ENCODE measurements around the gene FAM168A.

Gene FAM168A

DNA sequence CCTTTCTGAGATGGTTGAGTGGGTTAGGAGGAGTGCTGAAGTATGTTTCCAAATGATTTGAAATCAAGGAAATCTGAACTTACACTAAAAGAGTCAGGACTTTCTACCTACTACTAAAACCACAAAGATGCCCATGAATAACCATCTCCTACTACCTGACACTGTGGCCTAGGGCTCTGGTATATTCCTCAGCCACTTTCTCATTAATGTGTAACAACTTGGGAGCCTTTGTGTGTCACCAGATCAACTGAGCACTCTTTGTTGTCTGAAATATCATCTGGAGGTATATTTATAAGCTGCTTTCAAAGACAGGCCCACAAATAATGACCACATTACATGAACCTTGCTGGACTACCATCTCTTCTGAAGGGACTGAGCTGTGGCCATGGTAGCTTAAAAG lies 177.8 kb downstream of the FAM168A start:
- no peak for DNase-seq

DNA sequence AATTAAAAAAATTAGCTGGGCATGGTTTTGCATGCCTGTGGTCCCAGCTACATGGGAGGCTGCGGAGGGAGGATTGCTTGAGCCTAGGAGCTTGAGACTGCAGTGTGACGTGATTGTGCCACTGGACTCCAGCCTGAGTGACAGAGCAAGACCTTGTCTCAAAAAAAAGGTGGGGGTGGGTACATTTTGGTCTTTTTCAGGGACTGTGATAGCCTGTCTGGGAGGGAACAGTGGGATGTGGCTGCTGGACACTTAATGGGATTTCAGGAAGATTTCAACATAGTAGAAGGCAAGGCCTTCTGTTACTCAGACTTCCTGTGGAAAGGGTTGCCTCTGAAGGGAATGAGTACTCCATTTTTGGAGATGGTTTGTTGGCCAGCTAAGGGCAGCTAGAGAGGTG lies 181.1 kb downstream of the FAM168A start:
- no peak for DNase-seq

DNA sequence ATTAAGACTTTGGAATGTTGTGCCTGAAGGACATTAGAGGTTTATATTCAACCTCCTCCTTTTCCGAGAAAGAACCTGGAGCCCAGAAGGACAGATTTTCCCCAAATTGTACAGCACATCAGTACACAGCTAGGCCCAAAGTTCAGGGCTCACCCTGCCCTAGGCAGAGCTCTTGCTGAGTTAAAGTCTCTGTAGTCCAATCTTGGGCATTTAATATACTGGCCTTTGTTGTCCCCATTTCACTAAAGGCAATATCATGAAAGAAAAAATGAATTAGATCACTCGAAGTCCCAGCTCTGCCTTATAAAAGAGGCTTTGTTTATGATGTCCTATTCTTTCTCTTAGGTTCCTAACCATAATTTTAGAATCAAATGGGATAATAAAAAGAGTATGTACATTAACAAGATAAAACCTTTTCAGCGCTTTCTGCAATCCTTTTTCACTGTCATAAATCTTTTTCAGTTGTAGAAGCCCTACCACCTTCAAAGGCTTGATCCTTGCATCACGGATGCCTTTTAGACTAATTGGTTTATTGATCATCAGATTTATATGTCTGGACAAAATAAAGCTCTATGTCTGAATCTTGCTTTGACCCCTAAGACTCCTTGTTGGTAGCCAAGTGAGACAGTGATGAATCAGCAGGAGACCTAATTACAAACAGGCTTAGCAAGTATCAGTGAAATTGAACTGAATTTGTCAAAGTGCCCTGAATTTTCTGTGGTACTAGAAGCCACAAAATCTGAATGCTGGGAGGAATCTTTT lies 181.9 kb downstream of the FAM168A start:
- no peak for DNase-seq

DNA sequence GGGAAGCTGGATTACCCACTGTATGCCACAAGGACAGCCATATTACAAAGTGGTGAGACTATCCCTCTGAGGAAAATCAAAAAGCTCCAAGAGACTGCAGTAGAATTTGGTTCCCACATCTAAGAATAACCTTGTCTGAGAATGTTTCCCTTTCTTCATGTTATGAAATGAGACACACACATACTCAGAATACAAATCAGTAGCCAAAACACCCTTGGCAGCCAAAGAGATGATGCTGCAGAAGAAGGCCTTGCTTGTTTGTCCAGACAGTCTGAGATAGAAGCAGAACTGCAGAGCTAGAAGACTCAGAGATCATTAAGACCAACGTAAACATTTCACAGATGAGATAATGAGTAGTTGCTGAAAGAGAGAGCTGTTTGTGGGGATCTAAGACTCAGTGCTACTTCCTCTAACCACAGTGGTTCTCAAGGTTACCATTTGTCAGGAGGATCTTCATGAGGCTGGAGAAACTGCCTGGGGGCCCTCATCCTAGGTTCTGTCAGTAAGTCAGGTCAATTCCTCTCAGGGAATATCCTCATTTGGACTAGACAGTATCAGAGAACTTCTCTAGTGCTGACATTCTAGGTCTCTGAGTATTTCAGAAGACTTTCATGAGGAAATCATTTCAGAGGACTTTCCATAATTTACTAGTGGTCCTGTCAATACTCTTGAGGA lies 182.8 kb downstream of the FAM168A start:
- DNase-seq = no peak

DNA sequence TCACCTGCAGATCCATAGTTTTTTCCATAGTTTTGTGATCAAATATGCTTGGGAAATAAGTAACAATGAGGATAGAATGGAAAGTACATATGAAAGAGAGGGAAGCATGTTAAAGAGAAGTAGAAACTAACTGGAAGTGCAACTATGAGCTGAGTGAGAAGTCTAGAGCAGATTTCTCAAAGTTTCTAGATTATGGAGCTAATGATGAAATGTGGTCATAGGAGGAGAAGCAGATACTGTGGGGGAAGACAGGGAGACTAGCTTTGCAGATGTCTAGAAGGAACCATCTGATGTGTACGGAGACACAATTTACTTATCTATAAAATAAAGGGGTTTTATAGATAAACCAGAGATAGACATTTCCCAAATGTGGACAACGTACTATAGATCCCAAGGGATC lies 184.7 kb downstream of the FAM168A start:
- no peak for DNase-seq

DNA sequence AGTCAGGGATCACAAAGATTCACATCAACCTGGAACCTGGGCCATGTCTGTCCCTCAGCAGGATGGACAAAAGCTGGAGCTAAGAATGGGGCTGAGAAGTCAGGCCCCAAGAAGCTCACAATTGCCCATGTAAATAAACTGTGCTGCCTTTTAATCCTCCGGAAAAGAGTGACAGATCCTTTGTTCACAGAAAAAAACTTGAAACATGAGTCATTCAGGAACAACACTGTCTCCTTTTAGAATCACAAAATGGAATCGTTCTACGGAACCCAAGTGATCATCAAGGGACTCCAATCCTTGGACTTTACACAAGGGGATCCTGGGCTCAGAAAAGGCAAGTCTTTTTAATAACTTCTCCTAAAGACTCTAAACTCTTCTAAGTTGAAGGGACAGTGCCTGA lies 185.6 kb downstream of the FAM168A start:
- DNase-seq = no peak

DNA sequence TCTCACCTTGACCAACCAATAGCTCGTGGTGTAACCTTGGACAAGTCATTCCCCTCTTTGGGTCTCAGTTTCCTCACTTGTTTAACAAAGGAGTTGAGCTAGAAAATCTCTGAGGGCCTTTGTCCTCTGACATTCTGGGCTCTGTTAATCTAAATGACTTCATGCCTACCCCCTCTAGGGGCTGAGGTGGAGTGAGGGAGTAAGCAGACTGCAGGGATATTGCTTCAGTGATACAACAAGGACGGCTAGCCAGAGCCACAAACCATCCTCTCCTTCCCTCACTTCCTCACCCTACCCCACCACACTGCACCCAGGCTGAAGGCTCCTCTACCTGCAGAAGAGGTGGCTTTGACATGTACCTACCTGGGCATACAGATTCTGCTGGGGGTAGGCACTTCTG lies 186.9 kb downstream of the FAM168A start:
- no peak for DNase-seq

DNA sequence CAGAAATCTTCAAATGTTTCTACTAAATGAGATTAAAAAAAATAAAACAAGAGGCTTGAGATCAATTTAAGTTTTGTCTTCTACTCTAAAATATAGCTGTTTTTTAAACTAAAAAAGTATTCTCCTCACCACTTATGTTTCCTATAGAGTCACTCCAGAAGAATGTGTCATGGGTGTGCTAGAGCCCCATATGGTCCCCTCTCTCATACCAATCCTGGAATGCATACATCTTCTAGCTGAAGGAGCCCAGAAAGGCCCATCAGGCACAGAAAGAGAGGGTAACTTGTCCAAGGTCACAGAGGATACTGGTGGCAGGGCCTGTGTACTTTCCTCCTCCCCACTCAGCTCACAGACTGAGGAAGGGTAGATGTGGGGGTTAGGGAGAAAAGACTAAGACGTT lies 187.3 kb downstream of the FAM168A start:
- no peak for DNase-seq

DNA sequence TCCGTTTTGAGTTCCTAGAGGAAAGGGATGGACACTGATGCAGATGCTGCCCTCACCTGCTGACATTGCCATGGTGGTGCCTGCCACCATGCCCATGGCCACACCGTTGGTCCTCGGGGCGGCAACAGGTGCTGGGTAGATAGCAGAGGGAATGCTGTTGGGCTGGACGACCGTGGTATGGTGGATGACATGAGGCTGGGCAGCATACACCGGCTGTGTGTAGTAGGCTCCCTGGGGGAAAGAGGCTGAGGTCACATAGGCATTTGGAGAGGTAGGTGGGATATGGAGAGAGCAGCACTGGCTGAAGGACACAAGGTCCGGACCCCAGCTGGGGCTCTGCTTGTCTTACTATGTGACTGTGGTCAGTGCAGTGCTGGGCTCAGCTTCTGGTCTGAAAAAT lies 188.5 kb downstream of the FAM168A start:
- DNase-seq = no peak

DNA sequence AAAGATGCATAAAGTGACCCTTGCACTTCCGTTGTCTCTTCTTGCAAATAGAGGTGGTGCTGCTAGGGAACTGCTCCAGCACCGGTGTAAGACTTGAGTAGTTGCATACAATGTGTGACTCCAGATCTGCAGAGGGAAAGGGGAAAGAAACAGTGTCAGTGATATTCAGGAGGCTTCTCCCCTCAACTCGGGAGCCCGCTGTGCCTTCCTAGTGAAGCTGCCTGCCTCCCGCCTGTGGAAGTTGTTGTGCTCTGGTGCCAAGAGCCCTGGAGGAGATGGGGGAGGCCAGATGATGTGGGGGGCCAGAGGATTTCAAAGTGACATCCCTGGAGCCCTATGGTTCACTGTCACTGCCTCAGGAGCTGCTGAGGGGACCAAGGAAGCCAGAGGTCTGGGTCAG lies 191.3 kb downstream of the FAM168A start:
- no peak for DNase-seq

DNA sequence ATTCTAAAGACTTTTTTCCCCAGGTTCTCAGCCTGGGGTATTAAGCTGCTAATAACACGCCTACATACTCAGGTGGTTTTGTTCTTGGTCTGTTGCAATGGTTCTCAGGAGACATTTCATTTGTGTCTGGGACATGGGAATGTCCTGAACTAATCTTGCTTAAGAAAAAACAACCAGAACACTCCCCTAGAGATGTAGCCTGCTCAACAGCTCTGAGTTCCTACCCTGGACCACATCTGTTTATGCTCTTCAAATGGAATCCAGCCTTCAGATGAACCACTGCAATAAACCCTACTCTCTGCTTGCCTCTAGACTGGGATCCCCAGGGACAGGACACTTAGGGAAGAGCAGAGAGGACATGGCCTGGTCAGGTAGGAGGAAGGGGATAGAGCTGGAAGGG lies 191.8 kb downstream of the FAM168A start:
- no peak for DNase-seq

DNA sequence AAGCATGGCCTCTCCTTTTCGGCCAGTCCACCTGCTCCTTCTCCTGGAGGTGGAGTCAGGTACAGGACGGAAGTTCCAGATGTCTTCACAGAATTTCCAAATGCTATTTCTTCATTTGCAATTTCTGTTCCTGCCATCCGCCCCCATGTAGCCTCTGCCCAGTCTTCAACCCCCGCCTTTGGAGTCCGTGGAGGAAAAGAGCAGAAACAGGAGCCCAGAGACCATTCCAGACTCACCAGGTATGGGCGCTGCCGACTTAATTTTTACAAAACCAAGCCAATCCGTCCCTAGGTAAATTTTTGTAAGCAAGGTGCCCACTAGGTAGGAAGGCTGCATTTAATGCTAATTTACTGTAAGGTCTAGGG lies 192.8 kb downstream of the FAM168A start:
- DNase-seq = no peak

DNA sequence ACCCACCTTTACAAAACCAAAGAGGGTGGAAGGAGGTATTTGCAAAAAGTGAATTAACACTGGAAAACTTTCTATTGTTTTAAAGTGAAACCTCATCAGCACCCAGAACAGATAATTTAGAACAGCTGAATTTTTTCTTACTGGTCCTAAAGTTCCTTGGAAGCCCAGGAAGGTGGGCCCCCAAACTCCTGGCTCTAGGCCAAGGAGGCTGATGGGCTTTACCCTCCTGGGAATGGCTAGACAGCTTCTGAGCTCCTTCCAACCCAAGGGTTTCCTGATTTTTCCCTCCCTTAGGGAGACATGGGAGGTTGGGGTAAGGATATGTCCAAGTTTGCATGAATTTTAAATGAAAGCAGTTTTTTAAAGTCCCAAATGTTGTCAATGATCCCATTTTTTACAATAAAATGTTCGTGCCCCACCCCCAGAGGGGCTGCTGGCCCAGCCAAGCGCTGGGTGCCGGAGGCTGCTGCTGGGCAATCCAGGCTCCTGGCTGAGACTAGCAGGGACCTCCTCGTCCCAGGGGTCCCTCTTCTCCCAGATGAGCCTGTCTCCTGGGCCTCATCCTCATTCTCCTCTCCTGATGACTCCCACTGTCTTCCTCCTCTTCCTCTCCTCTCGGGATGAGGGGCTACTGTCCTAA lies 193.3 kb downstream of the FAM168A start:
- no peak for DNase-seq

DNA sequence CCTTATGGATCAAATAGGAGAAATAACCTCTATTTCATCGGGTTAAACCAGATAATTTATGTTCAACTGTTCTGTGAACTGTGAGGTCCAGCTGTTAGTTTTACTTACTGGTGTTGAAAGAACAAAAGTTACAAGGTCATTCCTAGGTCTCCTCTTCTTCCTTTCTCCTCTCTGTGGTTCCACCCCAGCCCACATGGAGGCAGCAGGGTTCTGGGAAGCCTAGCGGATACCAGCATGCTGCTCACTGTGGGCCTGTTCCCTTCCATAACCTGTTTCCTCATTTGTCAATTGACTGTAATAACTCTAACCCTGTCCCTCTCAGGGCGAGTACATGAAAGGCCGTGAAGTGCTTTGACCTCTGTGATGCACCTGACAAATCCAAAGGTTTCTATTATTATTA lies 193.9 kb downstream of the FAM168A start:
- DNase-seq = peak; percentile 39

DNA sequence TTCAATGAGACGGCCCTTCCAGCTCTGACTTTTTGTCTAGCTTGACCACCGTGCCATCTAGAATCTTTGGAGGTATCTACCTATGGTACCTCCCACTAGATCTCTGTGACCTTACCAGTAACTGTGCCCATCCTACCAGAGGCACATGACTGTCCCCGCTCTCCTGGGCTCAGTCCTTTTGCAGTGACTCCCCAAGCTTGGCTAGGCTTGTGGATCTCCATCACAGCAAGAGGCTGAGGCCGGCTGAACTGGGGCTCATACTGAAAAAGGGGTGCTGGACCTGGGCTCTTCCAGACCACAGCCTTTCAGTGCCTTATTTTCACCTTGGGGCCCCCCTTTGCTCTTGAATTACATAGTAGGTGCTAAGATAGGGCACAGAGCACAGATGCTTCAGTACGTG lies 194.4 kb downstream of the FAM168A start:
- DNase-seq = no peak

DNA sequence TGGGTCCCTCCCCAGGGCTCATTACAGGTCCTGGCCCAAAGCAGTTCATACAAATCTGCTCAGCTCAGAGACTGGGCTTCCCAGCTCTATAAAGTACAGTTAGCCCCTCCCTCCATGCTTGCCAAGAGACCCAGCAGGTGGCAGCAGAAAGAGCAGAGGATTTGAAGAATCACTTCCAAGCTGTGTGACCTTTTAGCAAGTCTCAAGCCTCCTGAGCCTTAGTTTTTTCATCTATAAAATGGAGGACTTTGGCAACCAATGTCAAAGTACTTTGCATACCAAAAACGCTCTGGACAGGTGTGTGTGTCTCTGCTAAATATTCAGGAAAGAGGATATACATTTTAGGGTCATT lies 195.1 kb downstream of the FAM168A start:
- DNase-seq = no peak

DNA sequence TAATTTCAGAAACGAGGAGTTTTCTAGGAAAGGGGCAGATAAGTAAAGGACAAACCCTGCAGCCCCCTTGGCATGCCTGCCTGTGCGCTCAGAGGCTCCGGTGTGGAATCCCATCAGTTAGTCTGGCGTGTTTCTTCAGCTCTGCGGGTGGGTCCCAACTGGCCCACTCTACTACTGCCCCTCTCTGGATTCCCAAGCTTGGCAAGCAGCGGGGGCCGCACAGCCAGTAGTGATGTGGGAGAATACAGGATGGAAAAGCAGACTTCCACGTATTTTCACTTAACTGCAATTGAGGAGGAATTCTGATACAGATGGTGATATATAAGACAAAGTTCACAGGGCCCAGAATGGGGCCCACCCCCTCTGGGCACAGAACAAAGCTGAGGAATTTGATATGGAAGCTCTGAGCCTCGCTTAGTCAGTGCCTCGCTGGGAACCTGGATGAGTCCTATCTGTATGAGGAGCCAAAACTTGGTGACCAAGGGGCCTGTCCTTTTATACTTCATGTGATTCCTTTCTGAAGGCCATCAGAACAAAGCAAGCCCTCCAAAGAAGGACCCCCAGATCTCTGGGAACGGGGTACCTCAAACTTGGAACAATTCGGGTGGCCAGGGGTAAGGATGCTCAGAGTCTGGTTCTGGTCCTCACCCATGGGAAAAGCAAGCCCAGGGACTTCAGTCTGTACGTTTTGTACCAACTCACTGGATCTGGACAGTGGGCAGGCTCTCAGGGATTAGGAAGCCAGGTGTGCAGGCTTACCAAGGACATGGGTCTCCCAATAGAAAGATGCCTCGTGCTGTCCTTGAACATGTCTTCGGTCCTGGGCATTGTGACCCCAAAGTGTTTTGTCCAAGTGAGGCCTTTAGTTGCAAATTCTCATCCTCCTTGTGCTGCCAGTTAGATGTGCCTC lies 195.7 kb downstream of the FAM168A start:
- DNase-seq = no peak

DNA sequence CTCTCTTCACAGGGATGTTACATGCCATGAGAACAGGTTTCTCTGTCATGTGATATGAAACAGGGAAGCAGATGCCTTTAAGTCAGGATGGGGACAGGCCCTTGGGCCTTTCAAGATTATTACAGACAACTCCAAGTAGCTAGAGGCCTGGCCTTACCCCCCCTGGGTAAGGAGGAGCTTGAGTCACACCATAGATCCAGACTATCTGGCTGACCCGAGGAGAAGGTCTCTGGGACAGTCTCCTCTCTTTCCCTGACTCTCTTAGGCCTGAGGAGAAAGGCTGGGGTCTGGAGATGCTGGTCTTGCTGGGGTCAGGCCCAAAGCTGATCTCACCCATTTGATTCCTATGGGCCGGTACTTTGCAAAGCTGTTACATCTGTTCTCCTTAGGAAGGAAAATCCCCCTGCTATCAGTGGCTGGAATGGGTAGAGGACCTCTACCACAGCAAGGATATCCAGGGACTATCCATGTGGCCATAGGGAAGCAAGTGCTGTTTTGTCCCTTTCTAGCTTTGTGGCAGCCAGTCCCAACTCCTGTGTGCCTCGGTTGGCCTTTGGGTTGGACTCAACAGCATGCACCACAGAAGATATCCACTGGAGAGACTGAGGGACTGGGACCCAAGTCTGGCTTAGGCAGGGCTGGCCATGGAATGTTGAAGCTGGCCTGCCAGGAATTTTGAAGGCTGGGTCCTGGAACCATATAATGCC lies 196.5 kb downstream of the FAM168A start:
- DNase-seq = no peak

DNA sequence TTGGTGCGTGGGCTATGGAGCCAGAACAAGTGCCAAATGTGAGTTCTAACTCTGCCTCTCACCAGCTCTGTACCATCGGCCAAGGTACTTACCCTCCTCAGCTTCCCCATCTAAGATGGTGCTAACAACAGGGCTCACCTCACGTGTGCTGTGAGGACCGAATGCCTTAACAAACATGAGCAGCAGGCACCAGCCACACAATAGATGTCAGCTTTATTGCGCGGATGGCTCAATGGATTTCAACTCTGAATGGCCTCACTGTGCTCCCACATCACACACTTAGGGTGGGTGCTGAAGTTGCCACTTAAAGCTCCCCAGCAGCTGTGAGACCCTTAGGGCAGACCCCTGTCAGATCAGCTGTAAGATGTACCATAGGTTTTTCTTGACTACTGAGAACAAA lies 197.6 kb downstream of the FAM168A start:
- DNase-seq = no peak

DNA sequence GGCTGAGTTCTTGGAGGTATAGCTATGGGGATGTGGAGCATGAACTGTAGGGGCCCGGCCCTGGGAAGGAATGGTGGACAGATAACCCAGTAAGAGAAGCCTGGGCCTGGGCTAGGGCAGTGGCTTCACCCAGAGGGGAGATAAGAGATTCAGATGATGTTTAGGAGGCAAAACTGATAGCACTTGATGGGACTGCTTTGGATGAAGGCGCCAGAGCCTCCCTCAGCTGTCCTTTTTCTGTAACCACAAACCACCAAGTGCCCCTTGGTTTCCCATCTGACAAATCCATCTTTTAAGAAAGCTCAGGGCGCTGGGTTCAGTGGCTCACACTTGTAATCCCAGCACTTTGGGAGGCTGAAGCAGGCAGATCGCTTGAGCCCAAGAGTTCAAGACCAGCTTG lies 198.3 kb downstream of the FAM168A start:
- no peak for DNase-seq

DNA sequence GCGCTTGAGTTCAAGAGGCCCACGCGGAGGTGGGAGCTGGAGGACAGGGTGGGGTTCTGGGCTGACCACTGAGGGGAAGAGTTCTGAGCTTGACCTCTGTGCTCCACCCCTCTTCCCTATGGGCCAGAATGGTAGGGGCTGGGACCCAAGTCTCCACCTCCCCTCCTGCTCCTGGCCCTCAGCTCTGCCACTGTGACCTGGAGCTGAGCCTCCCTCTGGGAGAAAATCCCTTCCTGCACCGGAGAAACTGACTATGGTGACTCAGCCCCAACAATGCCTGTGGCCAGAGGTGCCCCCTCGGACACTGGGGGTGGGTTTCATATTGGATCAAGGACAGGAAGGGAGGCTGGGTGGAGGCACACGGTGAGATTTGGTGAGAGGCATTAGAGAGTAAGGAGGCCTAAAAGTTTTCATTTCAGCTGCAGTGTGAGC lies 198.7 kb downstream of the FAM168A start:
- no peak for DNase-seq

DNA sequence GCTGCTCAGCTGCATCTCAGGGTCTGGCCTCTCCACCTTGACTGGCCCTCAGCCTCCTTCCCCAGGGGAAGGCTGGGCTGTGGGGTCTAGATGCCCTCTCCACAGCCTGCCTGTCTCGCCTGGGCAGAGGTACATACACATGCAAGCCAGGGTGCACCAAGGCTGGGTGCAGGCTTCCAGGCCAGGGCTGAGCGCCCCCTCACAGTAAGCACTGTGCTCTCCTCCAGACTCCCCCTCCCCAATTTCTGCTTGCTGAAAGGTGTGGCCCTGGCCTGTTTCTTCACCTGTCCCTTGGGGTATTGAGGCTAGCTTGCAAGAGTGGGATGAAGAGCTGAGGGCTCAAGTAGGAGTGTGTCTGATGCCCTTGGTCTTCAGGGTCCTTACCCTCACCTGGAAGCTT lies 199.2 kb downstream of the FAM168A start:
- peak; percentile 4 for DNase-seq

DNA sequence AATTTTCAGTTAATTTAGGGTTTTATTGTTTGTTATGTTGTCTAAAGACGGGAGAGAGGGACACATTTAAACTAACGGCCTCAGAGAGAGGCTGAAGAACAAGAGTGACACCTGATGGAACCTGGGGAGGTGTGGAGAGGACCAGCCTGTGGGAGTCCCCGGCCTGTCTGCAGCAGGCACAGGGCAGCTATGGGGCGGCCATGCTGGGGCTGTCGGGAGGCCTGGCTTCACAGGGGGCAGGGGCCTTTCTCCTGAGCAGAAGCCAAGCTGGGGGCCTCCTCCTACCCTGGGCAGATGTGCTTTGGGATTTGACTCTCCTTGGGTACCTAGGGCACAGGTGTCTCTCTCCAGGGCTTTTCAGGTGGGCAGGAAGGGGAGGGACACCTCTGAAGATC lies 199.8 kb downstream of the FAM168A start:
- DNase-seq = no peak

Measured in retina (tissue), 1 donor.